Gastroesophageal sphincter (tissue), 4 donors: ENCODE measurements around the gene HAO2. TPM values are rescaled to one million over a fixed set of nuclear protein-coding genes. Genes with fewer than 3 reads are reported as not detected.

Experiments used
- ATAC-seq: fragments of 150-250 bp; one replicate; pipeline ENCODE4 v1.9.1; 2016; ENCODE audit warnings: mild to moderate bottlenecking, moderate library complexity
- H3K27ac ChIP-seq, 4 donors: fragments of 200-600 bp; sonication (generic) in 3 of 4; 1 replicate in 3 of 4; 2 replicates in 1 of 4; pipeline ENCODE4 v1.5.1; 2016 to 2019
- H3K27me3 ChIP-seq: fragments of 200-600 bp; sonication (generic); one replicate; pipeline ENCODE4 v1.5.1; 2019
- H3K36me3 ChIP-seq, 2 donors: fragments of 200-600 bp; sonication (generic); one replicate each; pipeline ENCODE4 v1.5.1; 2019; ENCODE audit warnings: control low read depth in 1 of 2
- H3K4me1 ChIP-seq, 3 donors: fragments of 200-600 bp; sonication (generic); 1 replicate in 2 of 3; 2 replicates in 1 of 3; pipeline ENCODE4 v1.5.1; 2016 to 2019; ENCODE audit warnings: control low read depth in 2 of 3
- H3K4me3 ChIP-seq, 2 donors: fragments of 200-600 bp; sonication (generic); one replicate each; pipeline ENCODE4 v1.5.1; 2019; ENCODE audit warnings: mild to moderate bottlenecking in 1 of 2, moderate library complexity in 1 of 2
- H3K9me3 ChIP-seq, 3 donors: fragments of 200-600 bp; sonication (generic); one replicate each; pipeline ENCODE4 v1.5.1; 2017 to 2019; ENCODE audit warnings: control low read depth in 2 of 3
- EP300 ChIP-seq: sonication (generic); formaldehyde crosslinking; IDR thresholded peaks from one replicate; pipeline ENCODE4 v1.6.1; 2017; ENCODE audit warnings: antibody characterized with exemption, mild to moderate bottlenecking
- POLR2A ChIP-seq, 2 donors: fragments of 450-650 bp; IDR thresholded peaks; one replicate each; pipeline ENCODE4 v1.6.1; 2017; ENCODE audit warnings: antibody characterized with exemption in 2 of 2, mild to moderate bottlenecking in 2 of 2, moderate library complexity in 1 of 2
- POLR2AphosphoS5 ChIP-seq: sonication (generic); formaldehyde crosslinking; IDR thresholded peaks from one replicate; pipeline ENCODE4 v1.6.1; 2017; ENCODE audit warnings: antibody characterized with exemption
- WGBS, 2 donors: methylation state at CpG; one replicate each; pipeline ENCODE4 v1.1.5; 2018; ENCODE audit warnings: low coverage in 1 of 2; 5-methylcytosine and 5-hydroxymethylcytosine counted together
- total RNA-seq, 4 donors: library from RNA; depleted of rRNA; stranded (reverse); fragments of >200 nt; gene quantifications; one replicate each; pipeline ENCODE4 v1.1.0, GENCODE V29; 2016
- TF ChIP-seq, protein P1 (sequence below), 4 experiments: fragments of 200-600 bp in 2 of 4; fragments of 450-650 bp in 2 of 4; sonication (generic) in 1 of 4; IDR thresholded peaks; one replicate each; pipeline ENCODE4 v1.5.1; 2017 to 2019; ENCODE audit warnings: antibody characterized with exemption in 4 of 4, mild to moderate bottlenecking in 2 of 4, moderate library complexity in 2 of 4

The HAO2 gene
- total RNA-seq, 4 donors from 2014 or later, result not detected

GRCh38 chr1:119380983-119381662 lies 12.5 kb downstream of the HAO2 start:
- peaks cover 0 to 6% (median 0%) of the 10 kb centered on the region in 3 donors for H3K9me3 ChIP-seq
- H3K27ac ChIP-seq, result no peak overlapping the region
- no peaks in the 10 kb centered on the region for H3K4me1 ChIP-seq
- H3K36me3 ChIP-seq, result no peaks in the 10 kb centered on the region
- no peaks in the 10 kb centered on the region for H3K27me3 ChIP-seq
- 93 to 100% methylated on average over 3 to 5 of the region's 5 CpGs for WGBS, 2 donors
- no peak overlapping the region for H3K4me3 ChIP-seq
- ATAC-seq, result no peak
- TF ChIP-seq, protein P1, sequence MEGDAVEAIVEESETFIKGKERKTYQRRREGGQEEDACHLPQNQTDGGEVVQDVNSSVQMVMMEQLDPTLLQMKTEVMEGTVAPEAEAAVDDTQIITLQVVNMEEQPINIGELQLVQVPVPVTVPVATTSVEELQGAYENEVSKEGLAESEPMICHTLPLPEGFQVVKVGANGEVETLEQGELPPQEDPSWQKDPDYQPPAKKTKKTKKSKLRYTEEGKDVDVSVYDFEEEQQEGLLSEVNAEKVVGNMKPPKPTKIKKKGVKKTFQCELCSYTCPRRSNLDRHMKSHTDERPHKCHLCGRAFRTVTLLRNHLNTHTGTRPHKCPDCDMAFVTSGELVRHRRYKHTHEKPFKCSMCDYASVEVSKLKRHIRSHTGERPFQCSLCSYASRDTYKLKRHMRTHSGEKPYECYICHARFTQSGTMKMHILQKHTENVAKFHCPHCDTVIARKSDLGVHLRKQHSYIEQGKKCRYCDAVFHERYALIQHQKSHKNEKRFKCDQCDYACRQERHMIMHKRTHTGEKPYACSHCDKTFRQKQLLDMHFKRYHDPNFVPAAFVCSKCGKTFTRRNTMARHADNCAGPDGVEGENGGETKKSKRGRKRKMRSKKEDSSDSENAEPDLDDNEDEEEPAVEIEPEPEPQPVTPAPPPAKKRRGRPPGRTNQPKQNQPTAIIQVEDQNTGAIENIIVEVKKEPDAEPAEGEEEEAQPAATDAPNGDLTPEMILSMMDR (IDR thresholded peaks at IDR 0.05), result no peak
- TF ChIP-seq EP300 (no peak), POLR2A (IDR thresholded peaks at IDR 0.05) (no peak), POLR2AphosphoS5 (no peak)

DNA sequence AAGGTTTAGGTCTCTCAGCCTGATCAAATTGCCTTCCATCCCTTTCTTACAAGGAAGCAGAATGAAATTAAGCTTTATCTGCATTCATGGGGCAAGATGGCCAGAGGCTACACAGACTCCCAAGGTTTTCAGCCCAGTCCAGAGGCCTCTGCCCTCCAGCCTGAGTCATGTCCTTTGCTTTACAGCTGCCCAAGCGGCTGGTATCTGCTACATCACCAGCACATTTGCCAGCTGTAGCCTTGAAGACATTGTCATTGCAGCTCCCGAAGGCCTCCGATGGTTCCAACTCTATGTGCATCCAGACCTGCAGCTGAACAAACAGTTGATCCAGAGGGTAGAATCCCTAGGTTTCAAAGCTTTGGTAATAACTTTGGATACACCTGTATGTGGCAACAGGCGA lies 16.0 kb downstream of the HAO2 start:
- Histone ChIP-seq H3K4me1 (no peaks in the 10 kb centered on the region), H3K27ac (no peak overlapping the region), H3K9me3 (no peaks in the 10 kb centered on the region), H3K4me3 (no peak overlapping the region), H3K36me3 (no peaks in the 10 kb centered on the region), H3K27me3 (no peaks in the 10 kb centered on the region)
- 88 to 100% methylated on average over 1 to 3 of the region's 4 CpGs for WGBS, 2 donors
- TF ChIP-seq, protein P1 (IDR thresholded peaks at IDR 0.05), result no peak
- TF ChIP-seq POLR2A (IDR thresholded peaks at IDR 0.05) (no peak), EP300 (no peak), POLR2AphosphoS5 (no peak)
- no peak for ATAC-seq

DNA sequence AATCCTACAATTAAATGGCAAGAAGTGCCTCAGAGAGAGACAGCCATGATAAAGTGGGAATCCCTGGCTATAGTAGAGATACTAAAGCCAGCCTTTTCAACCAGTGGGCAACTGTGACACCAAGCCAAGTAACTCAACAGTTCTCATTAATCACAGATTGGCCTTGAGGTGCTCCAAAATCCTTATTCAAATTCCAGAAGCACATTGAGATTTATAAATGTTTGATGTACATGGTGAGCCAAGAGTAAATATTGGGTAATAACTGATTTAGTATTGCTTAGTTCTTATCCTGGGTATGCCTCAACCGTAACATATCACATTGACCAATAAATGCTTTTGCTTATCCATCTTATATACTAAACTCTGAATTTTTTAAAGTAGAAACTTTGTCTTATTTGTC lies 17.1 kb downstream of the HAO2 start:
- Histone ChIP-seq H3K4me1 (no peaks in the 10 kb centered on the region), H3K27me3 (no peaks in the 10 kb centered on the region), H3K4me3 (no peak overlapping the region), H3K27ac (no peak overlapping the region), H3K36me3 (no peaks in the 10 kb centered on the region), H3K9me3 (no peaks in the 10 kb centered on the region)
- 100% methylated on average over 1 of the region's 1 CpG; no CpG with 5 or more reads in 1 of the 2 donors for WGBS, 2 donors
- ATAC-seq, result no peak
- TF ChIP-seq POLR2AphosphoS5 (no peak), POLR2A (IDR thresholded peaks at IDR 0.05) (no peak), EP300 (no peak)
- TF ChIP-seq, protein P1 (IDR thresholded peaks at IDR 0.05), result no peak

GRCh38 chr1:119387858-119388257 lies 19.3 kb downstream of the HAO2 start:
- Histone ChIP-seq H3K27me3 (no peaks in the 10 kb centered on the region), H3K27ac (no peak overlapping the region), H3K9me3 (no peaks in the 10 kb centered on the region), H3K36me3 (no peaks in the 10 kb centered on the region), H3K4me1 (no peaks in the 10 kb centered on the region), H3K4me3 (no peak overlapping the region)
- WGBS, 2 donors, result 18 to 22% methylated on average over 1 to 2 of the region's 3 CpGs
- ATAC-seq, result no peak
- no peak for TF ChIP-seq POLR2A (IDR thresholded peaks at IDR 0.05)
- TF ChIP-seq EP300, result no peak
- TF ChIP-seq, protein P1 (IDR thresholded peaks at IDR 0.05), result no peak
- TF ChIP-seq POLR2AphosphoS5, result no peak

DNA sequence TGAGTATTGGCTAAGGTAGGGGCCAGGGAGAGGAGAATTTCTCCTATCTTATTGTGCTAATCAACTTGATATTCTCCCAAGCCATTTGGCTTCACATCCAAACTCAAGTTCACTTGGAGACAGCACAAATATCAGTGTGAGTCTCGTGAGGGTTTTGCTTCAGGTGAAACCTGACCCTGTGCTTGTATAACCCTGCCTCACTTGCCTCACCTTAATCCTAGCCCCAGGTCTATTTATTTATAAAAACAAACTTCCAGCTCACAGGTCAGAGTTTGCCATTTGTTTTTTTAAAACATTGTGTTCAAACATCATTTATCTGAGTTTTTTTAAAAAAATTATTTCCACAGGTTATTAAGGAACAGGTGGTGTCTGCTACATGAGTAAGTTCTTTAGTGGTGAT lies 19.9 kb downstream of the HAO2 start:
- Histone ChIP-seq H3K4me3 (no peak overlapping the region), H3K9me3 (no peaks in the 10 kb centered on the region), H3K27ac (no peak overlapping the region), H3K36me3 (no peaks in the 10 kb centered on the region), H3K27me3 (no peaks in the 10 kb centered on the region), H3K4me1 (no peaks in the 10 kb centered on the region)
- TF ChIP-seq EP300 (no peak), POLR2AphosphoS5 (no peak), POLR2A (IDR thresholded peaks at IDR 0.05) (no peak)
- TF ChIP-seq, protein P1 (IDR thresholded peaks at IDR 0.05), result no peak
- no peak for ATAC-seq
- 64 to 67% methylated on average over 1 of the region's 1 CpG for WGBS, 2 donors
